K562 (cell line): ENCODE measurements around the gene ARMC12. TPM values are rescaled to one million over a fixed set of nuclear protein-coding genes. Genes with fewer than 3 reads are reported as not detected.

Source experiments
- CC2D1A ChIP-seq: fragments of 450-650 bp; IDR thresholded peaks from 2 replicates; pipeline ENCODE4 v1.6.1; 2017; ENCODE audit warnings: mild to moderate bottlenecking
- CREBBP ChIP-seq: IDR thresholded peaks from one replicate; pipeline ENCODE4 v1.6.1; 2012; ENCODE audit warnings: low read depth, mild to moderate bottlenecking, control low read depth, inconsistent platforms, low read length
- DEAF1 ChIP-seq: fragments of 450-650 bp; formaldehyde crosslinking; IDR thresholded peaks from 2 replicates; pipeline ENCODE4 v1.4.0; 2020; ENCODE audit warnings: mild to moderate bottlenecking, moderate library complexity
- ETV6 ChIP-seq, 3 experiments: fragments of 150-350 bp in 1 of 3; sonication (generic) in 1 of 3; formaldehyde crosslinking in 1 of 3; IDR thresholded peaks; 2 replicates each; pipeline versions ENCODE4 v1.6.1 to v1.8.0; 2014 to 2022; ENCODE audit warnings: borderline replicate concordance in 2 of 3, low read depth in 2 of 3, antibody characterized with exemption in 1 of 3, low read length in 1 of 3, mild to moderate bottlenecking in 1 of 3, missing genetic modification reagents in 1 of 3
- PRDM10 ChIP-seq: fragments of 450-650 bp; IDR thresholded peaks from 2 replicates; pipeline ENCODE4 v1.6.1; 2018; ENCODE audit not compliant: partially characterized antibody
- PREB ChIP-seq: sonication (generic); formaldehyde crosslinking; IDR thresholded peaks from 2 replicates; pipeline ENCODE4 v1.8.1; 2023; ENCODE audit warnings: mild to moderate bottlenecking, missing genetic modification reagents
- RFX5 ChIP-seq: IDR thresholded peaks from 2 replicates; pipeline ENCODE4 v1.6.1; 2011; ENCODE audit warnings: low read depth, mild to moderate bottlenecking, improper control_type of control experiment, low read length
- SMAD3 ChIP-seq: fragments of 450-650 bp; formaldehyde crosslinking; conservative IDR thresholded peaks from 2 replicates; pipeline ENCODE4 v1.4.0; 2020; ENCODE audit warnings: mild to moderate bottlenecking
- ZBTB40 ChIP-seq, 2 experiments: fragments of 450-650 bp in 1 of 2; sonication (generic) in 1 of 2; formaldehyde crosslinking in 1 of 2; IDR thresholded peaks; 2 replicates each; pipeline versions ENCODE4 v1.7.1 to v1.9.0; 2016 to 2022; ENCODE audit warnings: inconsistent platforms in 1 of 2, mild to moderate bottlenecking in 1 of 2, missing genetic modification reagents in 1 of 2
- polyA plus RNA-seq, 8 experiments: library from polyadenylated mRNA; depleted of rRNA in 4 of 8; stranded (reverse) in 5 of 8; unstranded in 3 of 8; fragments of >200 nt; fragmentation: Nextera tagmentation in 2 of 8; fragmentation: Illumina TruSeq in 1 of 8; extraction: Ambion mirVana in 2 of 8; extraction: Trizol in 1 of 8; gene quantifications; 2 replicates each; pipeline versions ENCODE4 v1.2.1 to v1.2.3, GENCODE V29; 2011 to 2014; ENCODE audit warnings: inconsistent platforms in 1 of 8, missing spikeins in 1 of 8
- total RNA-seq, 7 experiments: library from RNA; depleted of rRNA in 6 of 7; stranded (reverse); fragments of >200 nt in 6 of 7; fragmentation: Illumina TruSeq in 2 of 7; extraction: Trizol in 2 of 7; gene quantifications; 2 replicates each; pipeline versions ENCODE4 v1.2.1 to v1.2.3, GENCODE V29; 2011 to 2021; ENCODE audit warnings: low replicate concordance in 1 of 7

Gene ARMC12
- total and polyA plus RNA-seq, 9 of the 15 experiments (the other 6 are each of a cell fraction or from before 2014, with no cell fraction given) = 0.09 to 0.58 (median 0.31) TPM; not detected in 3

GRCh38 chr6:35731736-35732532 lies 4.9 kb upstream of the ARMC12 start (continued):
- TF ChIP-seq ZBTB40 (IDR thresholded peaks at IDR 0.05) = peak; percentile 78
- TF ChIP-seq ZBTB40 (CRISPR knock-in tag; IDR thresholded peaks at IDR 0.05) = no peak
- peak; percentile 65; the same call in 1 of the 2 replicates for TF ChIP-seq CC2D1A
- no peak for TF ChIP-seq CREBBP
- TF ChIP-seq SMAD3 (CRISPR knock-in tag) = no peak
- TF ChIP-seq PREB = peak; percentile 89; the same call in 1 of the 2 replicates
- TF ChIP-seq DEAF1 = no peak
- peak in 1 of 2 experiments; percentile 30; a peak in 1 of 4 replicates for TF ChIP-seq ETV6 (IDR thresholded peaks at IDR 0.05; ENCODE audit: borderline replicate concordance in 1 of 2, low read depth in 2 of 2, low read length in 1 of 2)
- no peak for TF ChIP-seq ETV6 (CRISPR knock-in tag; IDR thresholded peaks at IDR 0.05; ENCODE audit: borderline replicate concordance)
- peak; percentile 76 for TF ChIP-seq PRDM10
- no peak for TF ChIP-seq RFX5
